ENCODE measurements around the gene PHLDB2. TPM values are rescaled to one million over a fixed set of nuclear protein-coding genes. Genes with fewer than 3 reads are reported as not detected.

Gene PHLDB2
- total and polyA plus RNA-seq, 2 of the 4 experiments (the other 2 are of a cell fraction) = 10.6 to 28.7 TPM

DNA sequence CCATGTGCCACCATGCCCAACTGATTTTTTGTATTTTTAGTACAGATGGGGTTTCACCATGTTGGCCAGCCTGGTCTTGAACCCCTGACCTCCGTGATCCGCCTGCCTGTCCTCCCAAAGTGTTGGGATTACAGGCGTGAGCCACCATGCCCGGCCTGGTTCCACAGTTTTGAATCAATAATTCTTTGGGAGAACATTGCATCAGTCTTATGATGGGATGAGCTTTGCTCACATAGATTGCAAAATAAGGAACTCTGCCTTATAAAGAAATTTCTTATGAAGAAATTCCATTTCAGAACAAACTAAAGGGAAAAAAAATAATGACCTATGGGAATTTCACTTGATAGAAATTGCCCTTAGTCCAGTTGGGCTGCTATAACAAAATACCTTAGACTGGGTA lies 159.6 kb downstream of the PHLDB2 start:
- Histone ChIP-seq H4K5ac (ENCODE audit: low read depth, low read length) (no peak overlapping the region), H3K79me1 (ENCODE audit: low read depth in 1 of 2, low read length in 2 of 2) (no peaks in the 10 kb centered on the region), H3K4me3 (ENCODE audit: insufficient read depth, low read depth, low read length) (no peak overlapping the region), H3K9me1 (ENCODE audit: insufficient read depth, low read length) (no peaks in the 10 kb centered on the region), H3K4me2 (ENCODE audit: low read depth, low read length) (no peak overlapping the region), H3K4ac (ENCODE audit: low read depth, low read length) (no peak overlapping the region), H2BK120ac (ENCODE audit: low read depth, low read length) (no peak overlapping the region), H2BK5ac (ENCODE audit: low read depth, low read length, poor library complexity, severe bottlenecking) (no peak overlapping the region), H3K9me3 (ENCODE audit: control insufficient read depth, insufficient read depth, low read length) (no peaks in the 10 kb centered on the region), H2BK20ac (ENCODE audit: low read depth, low read length) (no peak overlapping the region), H2AFZ (replicated peaks; ENCODE audit: low read length, poor library complexity) (no peak overlapping the region), H4K8ac (ENCODE audit: low read depth in 2 of 2, low read length in 2 of 2) (no peak overlapping the region), H2BK15ac (ENCODE audit: low read depth, low read length) (no peak overlapping the region), H2AK5ac (ENCODE audit: low read depth, low read length) (no peak overlapping the region), H3K18ac (ENCODE audit: low read depth, low read length) (no peak overlapping the region), H3K14ac (replicated peaks; ENCODE audit: low read depth, low read length) (no peak overlapping the region), H3K56ac (ENCODE audit: extremely low read depth, insufficient read depth, low read length) (no peak overlapping the region), H3K36me3 (ENCODE audit: control insufficient read depth, insufficient read depth, low read length) (no peaks in the 10 kb centered on the region), H3K4me1 (ENCODE audit: control insufficient read depth, insufficient read depth, low read length) (no peaks in the 10 kb centered on the region), H3K27ac (ENCODE audit: insufficient read depth, low read length) (no peak overlapping the region), H3K23ac (ENCODE audit: low read depth, low read length) (no peak overlapping the region), H3K9ac (ENCODE audit: low read depth, low read length) (no peak overlapping the region), H4K91ac (ENCODE audit: insufficient read depth, low read depth, low read length) (no peak overlapping the region), H3K27me3 (ENCODE audit: control insufficient read depth, insufficient read depth, low read length) (no peaks in the 10 kb centered on the region), H4K20me1 (ENCODE audit: insufficient read depth, low read length) (no peaks in the 10 kb centered on the region), H2AK9ac (replicated peaks; ENCODE audit: low read depth, low read length, poor library complexity) (no peak overlapping the region)
- no peak for TF ChIP-seq BHLHE40 (IDR thresholded peaks at IDR 0.05; ENCODE audit: low read depth, low read length)
- TF ChIP-seq MXI1 (IDR thresholded peaks at IDR 0.05; ENCODE audit: borderline replicate concordance, low read depth, low read length) = no peak
- TF ChIP-seq CEBPB (IDR thresholded peaks at IDR 0.05; ENCODE audit: low read depth, low read length) = no peak
- no peak for TF ChIP-seq RFX5 (IDR thresholded peaks at IDR 0.05; ENCODE audit: low read depth, low read length)
- TF ChIP-seq SMC3 (IDR thresholded peaks at IDR 0.05; ENCODE audit: low read depth, low read length) = no peak
- no peak for TF ChIP-seq MAFK (IDR thresholded peaks at IDR 0.05; ENCODE audit: low read depth, low read length)
- TF ChIP-seq, protein P1, sequence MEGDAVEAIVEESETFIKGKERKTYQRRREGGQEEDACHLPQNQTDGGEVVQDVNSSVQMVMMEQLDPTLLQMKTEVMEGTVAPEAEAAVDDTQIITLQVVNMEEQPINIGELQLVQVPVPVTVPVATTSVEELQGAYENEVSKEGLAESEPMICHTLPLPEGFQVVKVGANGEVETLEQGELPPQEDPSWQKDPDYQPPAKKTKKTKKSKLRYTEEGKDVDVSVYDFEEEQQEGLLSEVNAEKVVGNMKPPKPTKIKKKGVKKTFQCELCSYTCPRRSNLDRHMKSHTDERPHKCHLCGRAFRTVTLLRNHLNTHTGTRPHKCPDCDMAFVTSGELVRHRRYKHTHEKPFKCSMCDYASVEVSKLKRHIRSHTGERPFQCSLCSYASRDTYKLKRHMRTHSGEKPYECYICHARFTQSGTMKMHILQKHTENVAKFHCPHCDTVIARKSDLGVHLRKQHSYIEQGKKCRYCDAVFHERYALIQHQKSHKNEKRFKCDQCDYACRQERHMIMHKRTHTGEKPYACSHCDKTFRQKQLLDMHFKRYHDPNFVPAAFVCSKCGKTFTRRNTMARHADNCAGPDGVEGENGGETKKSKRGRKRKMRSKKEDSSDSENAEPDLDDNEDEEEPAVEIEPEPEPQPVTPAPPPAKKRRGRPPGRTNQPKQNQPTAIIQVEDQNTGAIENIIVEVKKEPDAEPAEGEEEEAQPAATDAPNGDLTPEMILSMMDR (conservative IDR thresholded peaks at IDR 0.05; ENCODE audit: low read depth, low read length) = no peak
- TF ChIP-seq RCOR1 (IDR thresholded peaks at IDR 0.05; ENCODE audit: insufficient replicate concordance, low read length) = no peak
- TF ChIP-seq NFE2L2 (IDR thresholded peaks at IDR 0.05; ENCODE audit: low read depth, low read length) = no peak
- in situ Hi-C loops (cut with MboI; ENCODE audit: low sequenced_read_pairs) (no loop called here), intact Hi-C loops (cut with micrococcal nuclease) (no loop called here), dilution Hi-C loops (cut with HindIII; ENCODE audit: low sequenced_read_pairs, unreplicated experiment) (no loop called here)
- DNase-seq (no peak), ATAC-seq (ENCODE audit: low read depth) (no peak)
- no TSS peak for BruUV-seq (replicated peaks)
- ChIA-PET POLR2A (ENCODE audit: unreplicated experiment) (no interaction called here), CTCF (no interaction called here)
- 100% methylated on average over 2 of the region's 4 CpGs; no CpG with 5 or more reads in 1 of the 2 experiments for WGBS, 2 experiments (ENCODE audit: extremely low coverage in 2 of 2, insufficient read length in 1 of 2)

All from IMR-90 (cell line).